ENCODE data around the gene URB1. TPM values are rescaled to one million over a fixed set of nuclear protein-coding genes. Genes with fewer than 3 reads are reported as not detected.
A peak's percentile ranks its signal among the peaks of the same experiment; 100 is the strongest.

Gene URB1
- polyA plus RNA-seq, 1 of the 3 experiments (the other 2 are of a cell fraction), result 9.9 TPM

GRCh38 chr21:32426592-32427051 is 33.8 kb upstream of the URB1 start:
- 45% methylated on average over 1 of the region's 6 CpGs for WGBS (ENCODE audit: low lambda C conversion rate)
- peaks cover 39% of the 10 kb centered on the region for H3F3A ChIP-seq (replicated peaks; ENCODE audit: insufficient read depth)
- peaks cover 0 to 15% of the 10 kb centered on the region in 2 experiments for H3K36me3 ChIP-seq (replicated peaks in 1 of 2; ENCODE audit: control insufficient read depth in 1 of 2, insufficient read depth in 2 of 2, low read length in 1 of 2)
- H3K9me2 ChIP-seq, result no peaks in the 10 kb centered on the region
- H4K20me1 ChIP-seq (ENCODE audit: insufficient read depth), result no peaks in the 10 kb centered on the region
- peak overlapping the region in 1 of 2 experiments; percentile 81; a peak in 2 of 4 replicates for H3K27ac ChIP-seq (ENCODE audit: low read depth in 2 of 2, low read length in 1 of 2)
- no peaks in the 10 kb centered on the region for H3K27me3 ChIP-seq (ENCODE audit: insufficient read depth)
- peaks cover 8% of the 10 kb centered on the region; the same call in 1 of the 2 replicates for H3K9me3 ChIP-seq
- H3K4me1 ChIP-seq (ENCODE audit: control insufficient read depth in 1 of 2, insufficient read depth in 2 of 2, low read depth in 1 of 2, low read length in 1 of 2), result peaks cover 0 to 21% of the 10 kb centered on the region in 2 experiments; a peak in 3 of 4 replicates
- peak overlapping the region; percentile 5; the same call in 1 of the 2 replicates for H3K4me2 ChIP-seq
- ChIA-PET POLR2A (no interaction called here), CTCF (interaction anchor here (1.2 to 1.7 kb wide), 2 partner anchors 13 to 174 kb away, joined by 4 read pairs; no protein-coding TSS in a partner anchor)
- H3K9ac ChIP-seq, result peak overlapping the region; percentile 12; the same call in 1 of the 2 replicates
- peaks cover 57% of the 10 kb centered on the region for H3K79me2 ChIP-seq (ENCODE audit: insufficient read depth)
- H2AFZ ChIP-seq (ENCODE audit: low read depth), result no peak overlapping the region
- no peak for DNase-seq
- no peak overlapping the region for H3K4me3 ChIP-seq (ENCODE audit: low read depth in 2 of 2, low read length in 1 of 2)
- TF ChIP-seq JUND (IDR thresholded peaks at IDR 0.05) (peak; percentile 52), RCOR1 (IDR thresholded peaks at IDR 0.05; ENCODE audit: low read length) (no peak), TCF12 (IDR thresholded peaks at IDR 0.05) (peak; percentile 63), TAF1 (IDR thresholded peaks at IDR 0.05; ENCODE audit: borderline replicate concordance, low read depth, low read length) (no peak), FOXJ3 (CRISPR knock-in tag; IDR thresholded peaks at IDR 0.05) (no peak), USF1 (IDR thresholded peaks at IDR 0.05; ENCODE audit: borderline replicate concordance, low read depth) (no peak), EZH2phosphoT487 (IDR thresholded peaks at IDR 0.05; ENCODE audit: borderline replicate concordance, low read depth) (no peak), ELF1 (IDR thresholded peaks at IDR 0.05) (no peak), RAD21 (IDR thresholded peaks at IDR 0.05; ENCODE audit: low read length) (no peak), CHD2 (IDR thresholded peaks at IDR 0.05; ENCODE audit: low read length, partially characterized antibody) (no peak), FOSL2 (IDR thresholded peaks at IDR 0.05; ENCODE audit: borderline replicate concordance, low read depth) (peak; percentile 67; the same call in 1 of the 2 replicates), CTCF (IDR thresholded peaks at IDR 0.05) (no peak), NRF1 (IDR thresholded peaks at IDR 0.05; ENCODE audit: low read depth, low read length) (no peak), IRF3 (IDR thresholded peaks at IDR 0.05; ENCODE audit: low read depth, low read length) (no peak), ZBTB33 (IDR thresholded peaks at IDR 0.05; ENCODE audit: borderline replicate concordance, low read depth) (no peak), SMC3 (IDR thresholded peaks at IDR 0.05; ENCODE audit: low read depth, low read length) (no peak), MEF2A (IDR thresholded peaks at IDR 0.05; ENCODE audit: borderline replicate concordance, low read depth) (peak; percentile 41; the same call in 1 of the 2 replicates), FOXM1 (IDR thresholded peaks at IDR 0.05; ENCODE audit: low read depth) (no peak), POLR2AphosphoS5 (IDR thresholded peaks at IDR 0.05; ENCODE audit: low read depth, low read length) (no peak), SIN3A (IDR thresholded peaks at IDR 0.05; ENCODE audit: borderline replicate concordance, low read depth, low read length) (no peak), EP300 (IDR thresholded peaks at IDR 0.05; ENCODE audit: borderline replicate concordance in 1 of 2, low read depth in 1 of 2, low read length in 1 of 2) (peak in 1 of 2 experiments; percentile 31; a peak in 1 of 4 replicates), RXRA (IDR thresholded peaks at IDR 0.05; ENCODE audit: borderline replicate concordance, low read depth) (peak; percentile 16; the same call in 1 of the 2 replicates), MXI1 (IDR thresholded peaks at IDR 0.05; ENCODE audit: low read depth, low read length) (no peak)
- TF ChIP-seq, protein P1, sequence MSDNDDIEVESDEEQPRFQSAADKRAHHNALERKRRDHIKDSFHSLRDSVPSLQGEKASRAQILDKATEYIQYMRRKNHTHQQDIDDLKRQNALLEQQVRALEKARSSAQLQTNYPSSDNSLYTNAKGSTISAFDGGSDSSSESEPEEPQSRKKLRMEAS (IDR thresholded peaks at IDR 0.05; ENCODE audit: low read depth), result peak; percentile 72
- TF ChIP-seq, protein P2, sequence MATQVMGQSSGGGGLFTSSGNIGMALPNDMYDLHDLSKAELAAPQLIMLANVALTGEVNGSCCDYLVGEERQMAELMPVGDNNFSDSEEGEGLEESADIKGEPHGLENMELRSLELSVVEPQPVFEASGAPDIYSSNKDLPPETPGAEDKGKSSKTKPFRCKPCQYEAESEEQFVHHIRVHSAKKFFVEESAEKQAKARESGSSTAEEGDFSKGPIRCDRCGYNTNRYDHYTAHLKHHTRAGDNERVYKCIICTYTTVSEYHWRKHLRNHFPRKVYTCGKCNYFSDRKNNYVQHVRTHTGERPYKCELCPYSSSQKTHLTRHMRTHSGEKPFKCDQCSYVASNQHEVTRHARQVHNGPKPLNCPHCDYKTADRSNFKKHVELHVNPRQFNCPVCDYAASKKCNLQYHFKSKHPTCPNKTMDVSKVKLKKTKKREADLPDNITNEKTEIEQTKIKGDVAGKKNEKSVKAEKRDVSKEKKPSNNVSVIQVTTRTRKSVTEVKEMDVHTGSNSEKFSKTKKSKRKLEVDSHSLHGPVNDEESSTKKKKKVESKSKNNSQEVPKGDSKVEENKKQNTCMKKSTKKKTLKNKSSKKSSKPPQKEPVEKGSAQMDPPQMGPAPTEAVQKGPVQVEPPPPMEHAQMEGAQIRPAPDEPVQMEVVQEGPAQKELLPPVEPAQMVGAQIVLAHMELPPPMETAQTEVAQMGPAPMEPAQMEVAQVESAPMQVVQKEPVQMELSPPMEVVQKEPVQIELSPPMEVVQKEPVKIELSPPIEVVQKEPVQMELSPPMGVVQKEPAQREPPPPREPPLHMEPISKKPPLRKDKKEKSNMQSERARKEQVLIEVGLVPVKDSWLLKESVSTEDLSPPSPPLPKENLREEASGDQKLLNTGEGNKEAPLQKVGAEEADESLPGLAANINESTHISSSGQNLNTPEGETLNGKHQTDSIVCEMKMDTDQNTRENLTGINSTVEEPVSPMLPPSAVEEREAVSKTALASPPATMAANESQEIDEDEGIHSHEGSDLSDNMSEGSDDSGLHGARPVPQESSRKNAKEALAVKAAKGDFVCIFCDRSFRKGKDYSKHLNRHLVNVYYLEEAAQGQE (IDR thresholded peaks at IDR 0.05; ENCODE audit: low read depth, low read length), result 0 out of 2 replicates have a peak, but pooled peaks have one; percentile 5
